HG03064 (cell line): ENCODE results near the gene CD40.

Experiments used
- ATAC-seq: cut with Tn5 transposase; IDR thresholded peaks from one replicate; pipeline ENCODE4 v1.9.1; 2021; ENCODE audit warnings: low read depth; ENCODE audit not compliant: unreplicated experiment

Gene CD40

GRCh38 chr20:46142124-46142523 lies 24.0 kb downstream of the CD40 start:
- ATAC-seq = no peak

- no peak for ATAC-seq
These were observed 26.4 kb downstream of the CD40 start for GRCh38 chr20:46144432-46145025.

DNA sequence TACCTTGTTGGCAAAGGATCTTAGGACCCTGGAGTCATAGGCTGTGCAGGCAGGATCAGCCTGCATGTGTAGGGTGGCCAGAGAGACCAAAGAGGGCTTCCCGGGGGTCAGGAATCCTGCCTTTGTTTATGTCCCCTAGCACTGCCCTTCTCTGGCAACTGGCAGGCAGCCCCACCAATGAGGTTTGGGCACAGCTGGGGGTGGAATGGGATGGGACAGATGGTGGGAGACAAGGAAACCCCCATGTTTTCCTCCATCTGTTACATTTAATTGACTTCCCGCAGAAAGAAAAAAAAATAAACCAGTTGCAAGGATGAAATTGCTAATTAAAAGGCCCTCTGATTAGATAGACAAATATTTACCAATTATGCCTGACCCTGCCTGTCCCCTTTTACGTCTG lies 27.6 kb downstream of the CD40 start:
- no peak for ATAC-seq

GRCh38 chr20:46148313-46149208 lies 30.4 kb downstream of the CD40 start:
- no peak for ATAC-seq

DNA sequence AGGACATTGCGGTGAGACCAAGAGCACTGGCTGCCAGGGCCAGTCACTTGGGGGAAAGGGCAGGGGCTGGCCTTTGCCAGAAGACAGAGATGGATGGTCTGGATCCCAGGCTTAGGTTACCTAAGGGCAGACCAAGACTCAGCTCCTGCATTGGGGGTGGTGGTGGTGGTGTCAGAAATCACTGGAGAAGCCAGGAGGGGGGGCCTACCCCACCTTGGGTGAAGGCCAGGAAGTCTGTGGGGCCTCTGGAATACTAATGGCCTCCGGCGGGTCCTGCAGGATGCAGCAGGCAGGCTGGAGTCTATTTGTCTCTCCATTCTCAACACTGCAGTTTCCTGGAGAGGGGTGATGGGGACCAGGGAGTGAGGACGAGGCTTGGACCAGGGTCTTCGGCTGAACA lies 32.8 kb downstream of the CD40 start:
- ATAC-seq = no peak

- ATAC-seq = no peak
These were observed 33.8 kb downstream of the CD40 start for GRCh38 chr20:46151936-46152335.

GRCh38 chr20:46152824-46153586 lies 34.9 kb downstream of the CD40 start:
- ATAC-seq = no peak

- no peak for ATAC-seq
These were observed 36.2 kb downstream of the CD40 start for GRCh38 chr20:46154305-46154704.

DNA sequence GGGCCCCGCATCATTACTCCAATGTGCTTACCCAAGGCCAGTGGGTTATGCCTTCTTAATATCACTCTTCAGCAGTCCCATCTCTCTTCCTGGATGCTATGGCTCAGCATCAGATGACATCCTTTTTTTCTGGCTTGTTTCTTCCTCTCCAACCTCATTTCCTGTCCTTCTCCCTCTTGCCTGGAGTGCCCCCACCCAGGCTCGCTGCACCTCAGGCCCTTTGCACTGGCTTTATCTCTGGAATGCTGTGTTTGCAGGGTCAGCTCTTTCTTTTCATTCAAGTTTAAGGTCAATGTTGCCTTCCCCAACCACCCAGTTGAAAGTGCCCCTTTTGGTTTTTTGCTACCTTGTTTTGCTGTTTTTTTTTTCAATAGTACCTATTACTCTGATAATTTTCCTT lies 36.7 kb downstream of the CD40 start:
- ATAC-seq = no peak

DNA sequence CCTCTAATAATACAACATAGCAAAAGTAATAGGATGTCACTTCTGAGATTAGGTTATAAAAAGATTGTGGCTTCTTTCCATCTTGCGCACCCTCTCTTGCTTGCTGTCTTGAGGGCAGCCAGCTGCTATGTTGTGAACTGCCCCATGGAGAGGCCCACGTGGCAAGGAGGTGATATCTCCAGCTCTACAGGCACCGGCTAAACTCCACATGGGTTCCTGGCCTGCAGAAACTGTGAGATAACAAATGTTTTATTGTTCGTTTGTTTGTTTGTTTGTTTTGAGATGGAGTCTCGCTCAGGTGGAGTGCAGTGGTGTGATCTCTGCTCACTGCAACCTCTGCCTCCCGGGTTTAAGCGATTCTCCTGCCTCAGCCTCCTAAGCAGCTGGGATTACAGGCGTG lies 38.0 kb downstream of the CD40 start:
- no peak for ATAC-seq

DNA sequence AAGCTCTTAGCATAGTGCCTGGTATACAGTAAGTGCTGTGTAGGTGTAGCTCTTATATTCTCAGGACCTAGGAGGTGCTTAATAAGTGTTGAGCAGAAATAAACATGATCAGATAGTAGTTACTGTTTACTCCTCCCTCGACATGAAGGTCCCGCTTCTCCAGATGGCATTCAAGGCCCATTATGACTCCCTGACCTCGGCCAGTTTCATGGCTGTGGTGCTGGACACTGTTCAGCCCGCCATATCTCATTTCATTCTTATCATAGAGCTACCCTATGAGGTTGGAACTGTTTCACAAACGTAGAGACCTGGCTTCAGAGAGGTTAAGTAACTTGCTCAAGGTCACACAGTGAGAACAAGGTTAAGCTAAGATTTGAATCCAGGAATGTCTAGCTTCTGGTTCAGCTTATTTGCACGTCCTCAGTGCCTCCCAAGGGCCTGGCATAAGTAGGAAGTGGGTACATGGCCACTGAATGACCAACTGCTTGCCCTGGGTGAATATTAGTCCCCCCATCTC lies 39.0 kb downstream of the CD40 start:
- no peak for ATAC-seq

GRCh38 chr20:46157625-46158024 lies 39.5 kb downstream of the CD40 start:
- no peak for ATAC-seq

DNA sequence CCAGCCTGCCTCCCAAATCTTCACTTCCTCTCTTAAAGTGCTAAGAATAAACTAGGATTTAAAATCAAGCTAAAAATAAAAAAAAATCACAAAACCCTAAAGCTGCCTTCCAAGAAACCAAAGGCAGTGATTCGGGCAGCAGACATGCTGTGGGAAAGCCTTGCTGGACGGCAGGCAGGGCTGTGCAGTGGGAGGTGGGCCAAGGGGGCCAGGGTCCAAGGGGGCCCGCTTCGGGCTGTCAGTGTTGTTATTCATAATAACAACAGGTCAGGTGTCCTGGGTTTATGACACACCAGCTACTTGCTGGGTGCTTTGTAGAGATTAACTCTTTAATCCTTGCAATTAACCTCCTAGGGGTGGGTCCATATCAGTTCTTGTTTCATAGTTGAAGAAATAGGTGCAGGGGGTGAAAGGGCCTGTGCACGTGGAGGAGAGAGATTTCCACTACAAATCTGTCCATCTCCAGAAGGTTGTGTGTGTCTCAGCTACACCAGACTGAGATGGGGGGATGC lies 40.4 kb downstream of the CD40 start:
- no peak for ATAC-seq

GRCh38 chr20:46159101-46159897 lies 41.2 kb downstream of the CD40 start:
- no peak for ATAC-seq

DNA sequence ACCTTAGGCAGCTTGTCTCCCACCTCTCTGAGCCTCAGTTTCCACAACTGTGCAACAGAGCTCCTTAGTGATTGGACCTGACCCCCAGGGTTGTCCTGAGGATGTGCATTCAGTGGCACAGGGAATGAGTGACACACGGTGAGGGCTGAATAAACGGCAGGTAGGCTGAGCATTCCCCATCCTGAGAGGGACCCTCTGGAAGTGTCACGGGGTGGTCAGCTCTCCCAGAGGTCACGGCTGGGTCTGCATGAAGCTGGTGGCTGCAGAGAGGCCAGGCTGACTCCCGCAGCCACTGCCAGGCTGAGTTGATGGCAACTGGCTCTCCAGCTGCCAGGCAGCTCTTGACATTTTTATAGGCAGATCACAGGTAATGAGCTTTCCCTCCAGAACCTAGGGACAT lies 42.5 kb downstream of the CD40 start:
- no peak for ATAC-seq

GRCh38 chr20:46161921-46162320 lies 43.8 kb downstream of the CD40 start:
- ATAC-seq = no peak

GRCh38 chr20:46164254-46164653 lies 46.1 kb downstream of the CD40 start:
- ATAC-seq = no peak

DNA sequence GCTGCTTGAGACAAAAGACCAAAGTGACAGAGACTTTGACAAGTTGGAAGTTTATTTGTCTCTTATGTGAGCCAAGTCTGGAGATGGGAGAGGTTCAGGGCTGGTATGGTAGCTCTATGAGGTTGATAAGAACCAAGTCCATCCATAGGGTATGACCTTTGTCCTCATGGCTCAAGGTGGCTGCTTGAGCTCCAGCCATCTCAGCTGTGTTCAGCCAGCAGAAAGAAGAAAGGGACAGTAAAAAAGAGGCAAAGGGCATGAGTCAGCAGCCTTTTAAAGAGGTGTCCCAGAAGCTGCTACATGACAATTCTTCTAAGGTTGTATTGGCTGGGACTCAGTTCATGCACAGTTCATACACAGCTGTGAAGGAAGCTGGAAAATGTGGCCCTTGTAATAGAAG lies 49.0 kb downstream of the CD40 start:
- ATAC-seq = no peak

- no peak for ATAC-seq
These were observed 50.3 kb downstream of the CD40 start for GRCh38 chr20:46168438-46168837.
